ENCODE data around the gene FBXL17.

The FBXL17 gene

DNA sequence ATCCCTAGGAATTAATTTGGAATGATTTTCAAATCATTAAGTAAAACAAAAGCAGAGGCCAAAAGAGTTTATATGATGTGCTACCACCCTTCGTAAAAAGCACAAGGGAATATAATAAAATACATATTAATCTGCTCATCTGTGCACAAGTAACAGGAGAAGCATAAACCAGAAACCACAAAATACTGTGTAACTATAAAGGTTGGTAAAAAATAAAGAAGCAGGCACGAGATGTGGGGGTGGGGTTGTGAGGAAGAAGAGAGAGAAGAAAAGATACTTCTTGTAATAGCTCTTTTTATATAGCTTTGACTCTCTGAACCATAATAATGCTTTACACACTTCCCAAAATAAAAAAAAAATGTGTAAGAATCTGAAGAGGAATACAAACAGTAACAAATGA lies 496.3 kb downstream of the FBXL17 start:
- no peak for DNase-seq

DNA sequence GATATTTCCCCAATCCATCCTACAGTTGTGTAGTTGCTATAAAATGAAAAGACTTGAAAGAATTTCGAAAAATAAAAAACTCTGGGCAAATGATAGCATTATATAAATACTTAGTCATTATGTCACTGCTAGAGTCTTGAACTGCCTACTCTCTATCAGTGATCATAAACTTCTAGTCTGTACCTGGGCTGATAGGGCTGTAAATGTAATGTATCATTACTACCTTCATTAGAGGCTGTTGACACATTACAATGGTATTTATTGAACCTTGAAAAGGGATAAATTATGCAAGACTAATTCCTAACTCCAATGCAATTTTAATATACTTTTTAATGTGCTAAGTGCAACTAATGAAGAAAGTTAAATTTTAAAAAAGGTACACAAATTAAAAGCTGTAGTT lies 497.0 kb downstream of the FBXL17 start:
- DNase-seq: no peak

DNA sequence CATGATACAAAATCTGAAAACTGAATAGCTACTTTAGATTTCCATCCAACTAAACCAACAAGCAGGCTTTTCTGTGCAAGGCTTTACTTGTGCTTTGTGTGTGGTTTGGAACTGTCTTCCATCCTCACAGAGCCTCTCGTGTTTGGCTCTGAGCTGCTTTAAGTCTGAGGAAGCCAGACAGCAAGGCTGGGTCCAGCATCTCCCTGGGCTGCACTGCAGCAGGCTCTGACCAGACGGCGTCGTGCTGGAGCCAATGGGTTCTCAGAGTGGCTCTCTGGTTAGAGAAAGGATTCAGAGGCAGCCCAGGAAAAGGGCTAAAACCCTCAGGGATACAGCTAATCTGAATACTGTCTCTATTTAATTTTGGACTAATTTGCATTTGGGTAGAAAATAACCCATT lies 503.2 kb downstream of the FBXL17 start:
- no peak for DNase-seq

GRCh38 chr5:107876906-107877305 lies 505.0 kb downstream of the FBXL17 start:
- DNase-seq: no peak

DNA sequence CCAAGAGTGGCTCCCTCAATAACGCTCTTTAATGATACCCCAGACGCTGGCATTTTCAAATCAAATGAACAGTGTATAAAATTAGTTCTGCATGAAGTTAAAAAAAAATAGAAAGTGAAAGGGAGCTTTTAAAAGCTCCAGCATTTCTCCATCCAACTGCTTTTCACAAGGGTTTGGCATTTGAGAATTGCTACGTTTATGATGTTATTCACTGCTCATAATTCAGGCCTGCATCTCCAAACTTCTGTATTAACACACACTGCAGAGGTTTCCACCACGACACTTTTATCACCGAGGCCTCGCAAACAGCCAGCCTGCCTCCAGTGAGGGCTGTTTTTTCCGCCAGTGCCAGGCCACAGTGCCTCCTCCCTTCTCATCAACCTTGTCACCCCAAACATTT lies 505.6 kb downstream of the FBXL17 start:
- no peak for DNase-seq

GRCh38 chr5:107875833-107876232 lies 506.1 kb downstream of the FBXL17 start:
- no peak for DNase-seq

DNA sequence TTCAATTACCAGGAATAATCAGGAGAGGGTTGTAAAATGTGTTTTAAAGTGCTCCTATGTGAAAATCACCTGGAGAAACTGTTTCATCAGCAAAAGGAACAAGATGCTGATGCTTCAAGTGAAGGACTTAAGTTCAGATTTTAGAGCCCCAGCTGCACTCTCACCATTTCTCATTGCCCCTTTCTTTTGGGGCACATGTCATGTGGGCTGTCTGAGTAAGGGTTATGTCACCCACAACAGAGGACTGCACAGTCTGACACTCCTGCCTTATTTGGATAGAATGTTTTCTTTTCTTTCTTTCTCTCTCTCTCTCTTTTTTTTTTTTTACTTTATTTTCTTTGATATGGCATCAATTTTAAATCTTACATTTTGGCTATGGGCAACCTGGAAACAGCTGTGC lies 507.1 kb downstream of the FBXL17 start:
- no peak for DNase-seq

- DNase-seq: no peak
Measured at GRCh38 chr5:107873877-107874276, 508.0 kb downstream of the FBXL17 start.

DNA sequence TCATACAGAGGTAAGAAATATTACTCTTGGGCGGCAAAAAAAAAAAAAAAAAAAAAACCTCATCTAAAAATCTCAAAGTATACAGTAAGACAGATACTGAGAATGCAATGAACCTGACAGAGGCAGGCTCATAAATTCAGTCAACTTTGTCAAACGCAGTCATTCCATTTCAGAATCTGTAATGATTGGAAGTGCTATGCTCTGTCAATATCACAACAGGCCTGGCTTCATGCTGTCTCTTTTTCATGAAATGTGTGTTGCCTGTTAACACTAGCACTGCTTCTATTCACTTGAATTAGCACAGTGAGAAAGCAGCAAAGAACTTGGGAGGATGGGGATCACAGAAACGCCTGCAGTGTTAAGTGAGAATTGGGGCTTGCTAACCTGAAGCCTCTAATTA lies 510.9 kb downstream of the FBXL17 start:
- no peak for DNase-seq

DNA sequence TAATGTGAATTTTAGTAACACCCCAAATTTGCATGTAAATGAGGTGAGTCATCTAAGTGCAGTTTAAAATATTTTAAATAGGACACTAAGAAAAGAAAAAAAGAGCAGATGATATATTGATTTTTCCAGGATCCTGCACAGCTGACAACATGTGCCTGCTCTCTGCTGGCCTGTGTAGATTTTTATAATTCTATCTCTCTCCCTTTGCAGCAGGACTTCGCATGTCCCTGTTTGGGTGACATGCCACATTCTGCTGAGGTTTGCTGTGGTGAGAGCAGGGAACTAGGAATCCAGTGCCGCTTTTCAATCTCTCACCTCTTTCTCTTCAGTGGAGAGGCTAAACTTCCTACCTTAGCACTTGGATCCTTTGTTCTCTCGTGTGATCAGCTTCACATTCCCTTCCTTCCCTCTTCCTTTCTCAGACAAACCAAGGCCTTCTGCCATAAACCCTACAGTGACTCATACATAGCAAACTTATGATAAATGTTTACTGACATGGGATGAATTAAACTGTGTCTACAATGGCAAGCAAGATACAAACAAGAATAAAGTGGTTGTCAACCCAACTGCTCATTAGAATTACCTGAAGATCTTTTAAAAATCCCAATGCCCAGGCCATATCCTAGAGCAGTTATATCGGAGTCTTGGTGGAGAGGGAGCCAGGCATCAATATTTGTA lies 512.3 kb downstream of the FBXL17 start:
- no peak for DNase-seq

DNA sequence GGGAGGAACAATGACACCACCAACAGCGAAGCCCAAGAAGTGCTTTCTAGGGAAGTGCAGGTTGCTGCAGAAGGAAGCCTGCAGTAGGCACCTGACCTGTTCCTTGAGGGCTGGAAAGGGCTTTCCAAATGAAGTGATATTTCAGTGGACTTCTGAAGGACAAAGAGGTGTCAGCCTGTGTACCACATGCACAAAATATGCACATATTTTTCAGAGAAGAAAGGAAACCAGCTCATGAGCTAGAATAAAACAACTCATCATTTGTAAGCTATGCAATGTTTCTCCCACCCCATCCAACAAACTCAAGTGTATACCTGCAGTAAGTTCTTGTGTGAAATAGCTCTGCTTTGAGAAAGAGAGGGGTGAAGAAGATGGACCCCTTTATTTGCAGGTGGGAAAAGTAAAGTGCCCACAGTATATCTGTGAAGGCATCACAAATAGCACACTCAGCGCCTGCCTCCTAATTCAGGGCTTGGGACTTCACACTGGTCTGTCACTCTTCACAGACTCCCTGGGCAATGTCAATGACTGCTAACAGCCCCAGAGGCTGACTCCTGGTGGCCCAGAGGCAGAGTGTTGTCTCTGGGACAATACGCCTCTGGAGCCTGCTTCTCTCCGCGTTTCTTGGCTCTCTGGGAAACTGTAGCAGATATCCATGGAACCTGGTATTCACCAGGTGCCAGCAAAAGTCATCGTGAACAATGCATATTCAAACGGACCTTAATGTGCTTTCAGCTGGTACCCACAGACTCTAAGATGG lies 513.1 kb downstream of the FBXL17 start:
- DNase-seq: no peak

GRCh38 chr5:107867266-107867665 lies 514.6 kb downstream of the FBXL17 start:
- DNase-seq: no peak

DNA sequence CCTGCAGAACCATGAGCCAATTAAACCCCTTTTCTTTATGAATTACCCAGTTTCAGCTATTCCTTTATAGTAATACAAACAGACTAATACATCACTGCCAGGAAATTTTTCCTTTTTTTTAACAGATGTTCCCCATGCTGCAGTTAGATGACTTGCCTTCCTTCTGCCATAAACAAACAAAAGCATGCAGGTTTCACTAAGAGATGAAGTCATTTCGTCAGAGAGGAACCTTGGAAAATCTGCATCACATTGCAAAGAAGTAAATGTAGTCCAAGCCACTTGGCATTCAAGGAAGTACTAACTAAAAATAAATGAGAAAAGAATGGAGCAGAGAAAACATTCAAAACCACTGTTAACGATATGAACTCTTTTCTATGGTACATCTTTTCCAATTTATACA lies 517.1 kb downstream of the FBXL17 start:
- no peak for DNase-seq

- no peak for DNase-seq
Measured at GRCh38 chr5:107863125-107863524, 518.8 kb downstream of the FBXL17 start.

DNA sequence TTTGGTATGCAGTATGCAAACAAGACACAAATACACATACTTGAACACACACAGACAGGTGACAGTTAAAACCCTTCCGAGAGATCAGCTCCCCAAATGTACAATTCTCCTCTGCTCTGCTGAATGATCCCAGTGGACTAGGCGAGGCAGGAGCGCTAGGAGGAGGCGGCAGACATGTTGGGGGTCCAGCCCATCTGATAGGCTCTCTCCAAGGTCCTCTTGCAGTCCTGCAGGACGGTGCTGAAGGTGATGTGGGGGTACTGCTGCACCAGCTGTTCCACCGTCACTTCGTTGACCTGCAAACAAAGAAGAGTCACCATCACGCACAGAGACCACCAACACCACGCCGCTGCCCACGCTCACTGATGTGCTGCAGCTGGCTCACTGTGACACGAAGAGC lies 520.3 kb downstream of the FBXL17 start:
- DNase-seq: no peak

GRCh38 chr5:107860044-107860443 lies 521.9 kb downstream of the FBXL17 start:
- no peak for DNase-seq

DNA sequence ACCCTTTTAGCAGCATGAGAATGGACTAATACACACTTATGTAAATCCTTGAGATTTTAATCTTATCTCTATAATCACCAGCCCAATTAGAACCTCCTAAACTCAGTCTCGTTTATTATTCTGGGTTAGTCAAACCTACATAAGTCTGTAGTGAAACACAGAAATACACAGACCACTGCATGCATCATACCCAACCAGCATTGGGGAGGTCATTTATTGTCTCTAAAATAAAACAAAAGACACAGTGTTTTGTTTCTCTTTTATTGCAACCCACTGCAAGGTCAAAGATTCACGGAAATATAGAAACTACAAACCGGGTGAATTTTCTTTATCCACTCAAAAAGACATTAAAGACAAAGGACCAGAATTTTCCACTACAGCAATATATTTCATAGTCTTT lies 523.1 kb downstream of the FBXL17 start:
- DNase-seq: no peak

GRCh38 chr5:107858324-107858723 lies 523.6 kb downstream of the FBXL17 start:
- no peak for DNase-seq

DNA sequence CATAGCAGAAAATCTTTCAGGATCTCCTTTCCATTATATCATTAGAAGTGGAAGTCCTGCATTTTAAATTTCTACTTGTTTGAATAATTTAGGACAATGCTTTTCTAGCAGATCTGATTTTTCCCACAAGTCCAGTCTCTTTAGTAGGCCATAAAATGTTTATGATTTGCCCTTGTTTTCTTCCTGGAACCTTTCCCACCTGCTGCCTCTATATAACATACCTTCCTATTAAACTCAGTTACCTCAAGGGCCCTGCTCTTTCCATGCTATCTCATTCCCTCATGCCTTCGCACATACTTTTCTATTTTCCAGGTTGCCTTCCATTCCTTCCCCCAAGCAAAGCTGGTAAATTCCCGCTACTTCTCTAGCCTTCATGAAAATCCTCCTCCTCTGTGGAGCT lies 524.1 kb downstream of the FBXL17 start:
- DNase-seq: no peak

GRCh38 chr5:107855171-107855570 lies 526.7 kb downstream of the FBXL17 start:
- no peak for DNase-seq

- DNase-seq: no peak
Measured at GRCh38 chr5:107853696-107854095, 528.2 kb downstream of the FBXL17 start.

GRCh38 chr5:107853031-107853430 lies 528.9 kb downstream of the FBXL17 start:
- DNase-seq: no peak

GRCh38 chr5:107849118-107849517 lies 532.8 kb downstream of the FBXL17 start:
- DNase-seq: no peak

DNA sequence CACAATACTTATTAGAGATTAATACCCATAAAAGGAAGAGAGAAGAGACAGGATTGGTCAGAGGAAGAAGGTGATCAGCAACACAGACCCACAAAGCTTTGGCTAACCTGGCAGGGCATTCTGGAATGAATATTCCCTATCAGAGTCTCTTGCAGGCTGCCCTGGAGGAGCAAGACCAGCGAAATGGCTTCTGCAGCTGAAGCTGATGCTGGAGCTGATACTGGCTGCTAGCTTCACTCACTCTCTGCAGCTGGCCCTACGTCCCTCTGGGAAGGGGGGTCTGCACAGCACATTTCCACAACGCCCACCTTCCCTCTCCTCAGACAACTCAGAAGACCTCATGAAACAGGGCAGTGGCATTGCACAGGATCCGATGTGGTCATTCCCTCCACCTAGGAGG lies 541.3 kb downstream of the FBXL17 start:
- no peak for DNase-seq

DNA sequence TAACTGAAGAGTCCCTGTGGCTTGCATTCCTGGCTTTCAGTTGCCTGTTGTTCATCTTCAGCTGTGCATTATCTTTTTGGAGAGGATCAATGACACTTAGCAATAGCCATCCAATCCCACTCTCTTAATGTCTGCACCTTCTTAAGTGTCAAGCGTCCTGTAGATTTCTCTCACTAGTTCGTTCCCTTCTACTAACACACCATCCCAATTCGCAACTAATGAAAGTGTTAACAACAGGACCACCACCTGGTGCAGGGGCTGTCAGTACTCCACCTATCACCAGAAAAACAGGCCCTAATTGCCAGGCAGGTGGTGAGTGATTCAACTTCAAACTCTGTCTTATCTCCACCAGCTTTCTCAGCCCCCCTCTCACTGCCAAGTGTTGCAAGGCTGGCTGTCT lies 541.7 kb downstream of the FBXL17 start:
- no peak for DNase-seq
